NCI-H1930 (cell line): ENCODE results near the gene GON4L.
A peak's percentile ranks its signal among the peaks of the same experiment; 100 is the strongest.
"Not testable (repeated sequence)": the region's sequence is repeated elsewhere in the genome, so short reads cannot be mapped to it uniquely, and the experiment has no call there.

Source experiments
- DNase-seq, 2 experiments: peaks; one replicate each; lab custom pipeline; 2025; lab: John Stamatoyannopoulos, UW

The GON4L gene

GRCh38 chr1:155856975-155857930, at the start of gene GON4L:
GON4L (minus strand) TSS chr1:155857214; CDS start chr1:155853780, 3,434 bp downstream.
- peak; percentile 86 to 94 for DNase-seq

- DNase-seq = no peak
These were observed 47.2 kb upstream of the GON4L start for GRCh38 chr1:155904261-155904660.

- no peak for DNase-seq
These were observed 43.1 kb upstream of the GON4L start for GRCh38 chr1:155900161-155900560.

- DNase-seq = no peak
These were observed 42.7 kb upstream of the GON4L start for GRCh38 chr1:155899683-155900082.

GRCh38 chr1:155898888-155899287, 41.9 kb upstream of the GON4L start:
- no peak for DNase-seq

- no peak for DNase-seq
These were observed 40.7 kb upstream of the GON4L start for GRCh38 chr1:155897746-155898145.

GRCh38 chr1:155896476-155896875, 39.5 kb upstream of the GON4L start:
- not testable (repeated sequence) for DNase-seq

GRCh38 chr1:155895617-155896016, 38.6 kb upstream of the GON4L start:
- DNase-seq = not testable (repeated sequence)

- no peak for DNase-seq
These were observed 36.6 kb upstream of the GON4L start for GRCh38 chr1:155893389-155894142.

GRCh38 chr1:155892796-155893195, 35.8 kb upstream of the GON4L start:
- DNase-seq = no peak

GRCh38 chr1:155890251-155890650, 33.2 kb upstream of the GON4L start:
- DNase-seq = no peak

- DNase-seq = no peak
These were observed 32.6 kb upstream of the GON4L start for GRCh38 chr1:155889566-155889965.

GRCh38 chr1:155888481-155888880, 31.5 kb upstream of the GON4L start:
- no peak for DNase-seq

- no peak for DNase-seq
These were observed 28.0 kb upstream of the GON4L start for GRCh38 chr1:155884982-155885381.

GRCh38 chr1:155884031-155884960, 27.3 kb upstream of the GON4L start:
- no peak for DNase-seq

- no peak for DNase-seq
These were observed 25.8 kb upstream of the GON4L start for GRCh38 chr1:155882766-155883165.

- no peak for DNase-seq
These were observed 25.2 kb upstream of the GON4L start for GRCh38 chr1:155882235-155882634.

GRCh38 chr1:155880950-155881349, 23.9 kb upstream of the GON4L start:
- no peak for DNase-seq

GRCh38 chr1:155880251-155880650, 23.2 kb upstream of the GON4L start:
- DNase-seq = no peak

- DNase-seq = no peak
These were observed 20.9 kb upstream of the GON4L start for GRCh38 chr1:155877945-155878344.

GRCh38 chr1:155873860-155874259, 16.8 kb upstream of the GON4L start:
- DNase-seq = no peak

- DNase-seq = no peak
These were observed 15.5 kb upstream of the GON4L start for GRCh38 chr1:155872527-155872926.
